HG02571 (cell line): ENCODE measurements around the gene ALDH6A1.
"Not testable (repeated sequence)": the region's sequence is repeated elsewhere in the genome, so short reads cannot be mapped to it uniquely, and the experiment has no call there.

Experiments
- ATAC-seq: cut with Tn5 transposase; IDR thresholded peaks from one replicate; pipeline ENCODE4 v1.9.1; 2021; ENCODE audit warnings: mild to moderate bottlenecking, moderate library complexity; ENCODE audit not compliant: unreplicated experiment

Gene ALDH6A1

DNA sequence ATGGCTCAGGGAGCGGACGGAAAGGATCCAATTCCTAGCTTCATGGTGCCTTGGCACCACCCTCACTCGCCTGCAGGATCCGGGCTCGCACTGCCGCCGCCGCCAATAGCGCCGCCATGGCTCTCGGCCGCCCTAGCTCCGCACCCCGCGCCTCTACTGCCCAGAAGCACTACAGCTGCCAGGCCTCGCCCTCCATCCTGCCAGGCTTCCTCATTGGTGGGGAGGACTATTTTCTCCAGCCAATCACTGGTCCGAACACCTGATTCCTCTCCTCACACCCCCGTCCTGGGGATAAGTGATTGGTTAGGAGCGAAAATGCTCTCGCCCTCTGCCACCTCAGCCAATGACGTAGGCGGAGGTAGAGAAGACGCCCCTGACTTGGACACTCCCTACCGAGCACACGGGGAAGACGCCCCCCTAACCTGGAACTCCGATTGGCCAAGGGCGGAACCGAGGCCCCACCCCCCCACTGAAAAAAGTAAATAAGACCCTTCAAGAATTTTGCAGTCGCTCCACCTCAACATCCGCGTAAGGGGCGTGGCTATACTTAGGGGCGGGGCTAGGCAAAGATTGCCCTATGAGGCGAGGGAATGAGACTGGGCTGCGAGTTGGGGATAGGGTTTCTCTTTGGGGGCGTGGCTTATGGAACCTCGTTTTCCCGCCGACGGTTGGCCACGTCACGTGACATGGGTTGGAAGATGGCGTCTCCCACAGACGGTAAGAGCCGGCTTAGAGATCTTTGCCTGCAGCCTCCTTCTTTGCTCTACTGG, at the start of gene ALDH6A1, which contains the start of gene LIN52:
TSS of gene ALDH6A1 (minus strand) at position 177 of the 770 bp plus-strand sequence. CDS start at position 118, 59 bp downstream.
TSS of gene LIN52 (plus strand) at position 680 of the 770 bp plus-strand sequence. CDS start at position 699, 19 bp downstream.
- peak; percentile 83 for ATAC-seq

DNA sequence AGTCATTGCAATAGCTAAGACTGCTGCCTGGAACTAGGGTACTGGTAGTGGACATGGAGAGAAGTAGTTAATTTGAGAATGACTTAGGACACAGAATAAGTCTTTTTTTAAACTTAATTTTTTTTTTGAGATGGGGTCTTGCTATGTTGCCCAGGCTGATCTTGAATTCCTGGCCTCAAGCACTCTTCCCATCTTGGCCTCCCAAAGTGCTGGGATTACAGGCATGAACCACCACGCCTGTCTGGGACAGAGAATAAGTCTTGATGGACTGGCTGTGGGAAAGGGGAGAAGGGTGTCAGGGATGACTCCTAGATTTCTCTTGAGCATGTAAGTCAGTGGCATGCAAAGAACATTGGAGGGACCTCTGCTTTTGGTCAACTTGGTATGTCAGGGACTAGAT, 43.4 kb upstream of the ALDH6A1 start:
- no peak for ATAC-seq

DNA sequence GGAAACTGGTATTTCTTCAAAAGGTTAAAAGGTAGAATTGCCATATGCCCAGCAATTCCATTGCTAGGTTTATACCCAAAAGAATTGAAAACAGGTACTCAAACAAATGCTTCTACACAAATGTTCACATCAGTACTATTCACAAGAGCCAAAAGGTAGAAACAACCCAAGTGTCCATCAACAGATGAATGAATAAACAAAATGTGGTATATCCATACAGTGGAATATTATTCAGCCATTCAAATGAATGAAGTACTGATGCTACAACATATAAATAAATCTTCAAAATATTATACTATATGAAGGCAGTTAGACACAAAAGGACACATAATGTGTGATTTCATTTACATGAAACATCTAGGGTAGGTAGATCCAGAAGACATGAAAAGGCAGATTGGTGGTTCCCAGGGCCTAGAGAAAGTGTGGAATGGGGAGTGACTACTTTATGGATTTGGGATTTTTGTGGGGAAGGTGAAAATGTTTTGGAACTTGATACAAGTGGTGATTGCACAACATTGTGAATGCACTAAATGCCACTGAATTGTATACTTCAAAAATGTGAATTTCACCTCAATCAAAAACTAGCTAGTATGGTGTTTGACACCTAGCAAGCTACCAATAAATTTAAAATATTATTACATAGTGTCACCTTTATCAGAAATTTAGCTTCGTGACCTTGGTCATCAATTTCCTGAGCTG, 42.2 kb upstream of the ALDH6A1 start:
- ATAC-seq: no peak

DNA sequence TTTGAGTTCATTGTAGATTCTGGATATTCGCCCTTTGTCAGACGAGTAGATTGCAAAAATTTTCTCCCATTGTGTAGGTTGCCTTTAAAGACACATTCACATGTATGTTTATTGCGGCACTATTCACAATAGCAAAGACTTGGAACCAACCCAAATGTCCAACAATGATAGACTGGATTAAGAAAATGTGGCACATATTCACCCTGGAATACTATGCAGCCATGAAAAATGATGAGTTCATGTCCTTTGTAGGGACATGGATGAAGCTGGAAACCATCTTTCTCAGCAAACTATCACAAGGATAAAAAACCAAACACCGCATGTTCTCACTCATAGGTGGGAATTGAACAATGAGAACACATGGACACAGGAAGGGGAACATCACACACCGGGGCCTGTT, 41.2 kb upstream of the ALDH6A1 start:
- not testable (repeated sequence) for ATAC-seq

DNA sequence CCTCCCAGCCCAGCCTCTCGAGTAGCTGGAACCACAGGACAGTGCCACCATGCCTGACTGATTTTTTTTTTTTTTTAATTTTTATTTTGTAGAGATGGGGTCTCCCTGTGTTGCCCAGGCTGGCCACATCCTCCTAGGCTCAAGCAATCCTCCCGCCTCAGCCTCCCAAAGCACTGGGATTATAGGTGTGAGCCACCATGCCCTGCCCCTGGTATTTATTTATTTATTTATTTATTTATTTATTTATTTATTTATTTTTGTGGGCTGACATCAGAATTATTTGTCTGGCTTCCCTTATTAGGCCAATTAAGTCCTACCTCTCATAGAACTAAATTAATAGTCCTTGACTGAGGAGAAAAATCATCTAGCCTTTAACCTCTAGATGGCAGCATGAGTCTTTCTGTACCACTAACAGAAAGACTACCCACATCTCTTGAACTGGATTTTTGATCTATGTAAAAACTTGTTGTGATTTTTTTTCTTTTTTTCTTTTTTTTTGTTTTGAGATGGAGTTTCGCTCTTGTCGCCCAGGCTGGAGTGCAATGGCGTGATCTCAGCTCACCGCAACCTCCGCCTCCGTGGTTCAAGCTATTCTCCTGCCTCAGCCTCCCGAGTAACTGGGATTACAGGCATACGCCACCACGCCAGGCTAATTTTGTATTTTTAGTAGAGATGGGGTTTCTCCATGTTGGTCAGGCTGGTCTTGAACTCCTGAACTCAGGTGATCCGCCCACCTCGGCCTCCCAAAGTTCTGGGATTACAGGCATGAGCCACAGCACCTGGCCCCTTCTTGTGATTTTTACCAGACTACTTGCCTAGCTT, 27.4 kb upstream of the ALDH6A1 start:
- not testable (repeated sequence) for ATAC-seq

DNA sequence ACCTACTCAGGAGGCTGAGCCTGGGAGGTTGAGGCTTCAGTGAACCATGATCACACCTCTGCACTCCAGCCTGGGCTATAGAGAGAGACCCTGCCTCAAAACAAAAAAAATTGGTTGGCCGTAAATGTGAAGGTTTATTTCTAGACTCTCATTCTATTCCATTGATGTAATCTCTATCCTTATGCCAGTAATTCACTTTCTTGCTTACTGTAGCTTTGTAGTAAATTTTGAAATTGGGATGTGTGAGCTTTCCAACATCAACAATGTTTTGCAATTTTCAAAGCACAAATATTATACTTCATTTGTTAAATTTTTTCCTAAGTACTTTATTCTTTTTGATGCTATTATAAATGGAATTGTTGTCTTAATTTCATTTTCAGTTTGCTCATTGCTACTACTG, 25.1 kb upstream of the ALDH6A1 start:
- ATAC-seq: no peak

DNA sequence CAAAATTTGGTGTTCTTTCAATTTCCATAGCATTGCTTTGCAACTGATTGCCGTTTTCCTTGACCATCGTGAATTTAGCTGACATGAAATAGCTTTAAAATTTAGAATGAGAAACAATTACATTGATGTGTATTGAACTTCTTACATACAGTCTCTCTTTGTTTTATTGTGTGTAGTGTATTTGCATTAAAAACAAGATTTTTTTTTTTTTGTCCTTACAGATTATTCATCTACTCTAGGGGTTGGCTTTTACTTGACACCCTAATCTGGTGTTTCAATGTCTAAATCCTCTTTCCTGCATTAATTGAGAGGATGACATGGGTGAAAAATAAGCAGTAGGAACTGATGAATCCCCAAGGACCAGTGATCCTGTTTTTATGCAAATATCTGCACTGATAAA, 21.1 kb upstream of the ALDH6A1 start:
- ATAC-seq: no peak

DNA sequence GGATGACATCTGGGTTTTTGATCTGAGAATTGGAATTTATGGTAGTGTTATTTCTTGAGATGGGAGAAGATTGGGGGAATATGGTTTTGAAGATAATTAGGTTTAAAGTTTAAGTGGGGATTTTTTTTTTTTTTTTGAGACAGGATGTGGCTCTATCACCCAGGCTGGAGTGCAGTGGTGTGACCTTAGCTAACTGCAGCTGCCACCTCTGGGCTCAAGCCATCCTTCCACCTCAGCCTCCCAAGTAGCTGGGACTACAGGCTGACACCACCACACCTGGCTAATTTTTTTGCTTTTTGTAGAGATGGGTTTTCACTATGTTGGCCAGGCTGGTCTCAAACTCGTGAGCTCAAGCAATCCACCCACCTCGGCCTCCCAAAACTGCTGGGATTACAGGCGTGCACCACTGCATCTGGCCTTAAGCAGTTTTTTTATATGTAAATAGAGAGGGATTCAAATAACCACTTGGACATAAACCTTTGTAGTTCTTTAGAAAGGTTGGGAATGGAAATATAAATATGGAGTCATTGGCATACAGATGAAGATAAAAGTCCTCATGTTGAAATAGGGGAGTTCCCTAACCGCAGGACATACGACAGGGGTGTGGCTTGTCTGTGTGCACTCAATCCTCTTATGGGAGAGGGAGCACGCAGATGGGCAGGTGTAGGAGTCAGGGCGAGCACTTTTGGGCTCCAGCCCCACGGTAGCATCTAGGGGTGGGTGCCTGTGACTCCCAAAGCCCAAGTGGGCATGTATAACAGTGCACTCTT, 5.2 kb upstream of the ALDH6A1 start:
- ATAC-seq: no peak

DNA sequence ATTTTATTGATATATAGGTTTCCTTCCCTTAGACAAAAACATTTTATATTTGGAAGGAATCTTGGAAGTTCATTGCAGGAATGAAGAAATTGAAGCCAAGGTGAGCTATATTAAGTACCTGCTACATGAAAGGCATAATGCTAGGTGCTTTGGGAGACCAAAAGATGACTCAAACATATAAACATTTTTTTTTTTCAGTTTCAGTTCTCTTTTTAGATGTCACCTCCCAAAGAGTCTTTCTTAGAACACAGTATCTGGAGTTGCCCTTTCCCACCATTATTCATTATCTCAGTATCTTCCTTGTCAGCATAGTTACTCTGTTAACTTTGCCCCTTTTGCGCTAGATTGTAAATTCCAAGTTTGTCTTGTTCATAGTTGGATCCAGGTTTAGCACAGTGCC, 1.6 kb upstream of the ALDH6A1 start:
- no peak for ATAC-seq

DNA sequence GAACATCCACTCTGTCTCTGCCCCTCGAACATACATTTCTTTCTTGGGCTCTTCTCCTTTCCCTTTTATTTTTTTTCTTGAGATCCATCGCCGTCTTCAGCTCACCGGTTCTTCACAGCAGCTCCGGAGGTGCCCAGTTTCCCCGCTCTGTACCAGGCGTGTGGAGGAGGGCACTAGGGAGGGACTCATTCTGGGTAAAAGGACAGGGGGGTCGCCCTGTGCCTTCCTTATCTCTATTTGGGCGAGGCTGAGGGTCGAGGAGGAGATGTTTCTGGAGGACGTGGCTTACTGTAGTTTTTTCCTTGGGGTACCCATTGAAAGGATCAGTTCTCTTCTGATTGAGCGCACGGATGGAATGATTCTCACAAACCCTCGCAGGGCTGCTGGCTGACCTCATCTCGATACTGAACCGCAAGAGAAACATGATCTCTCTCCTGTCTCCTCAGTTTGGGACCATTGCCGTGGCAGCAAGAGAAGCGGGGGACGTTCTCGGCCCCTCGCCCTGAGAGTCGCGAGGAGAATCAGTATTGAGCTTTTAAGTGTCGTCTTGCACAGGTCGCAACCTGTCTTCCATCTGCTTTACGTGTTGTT, 889 bp upstream of the ALDH6A1 start:
- ATAC-seq: peak; percentile 6

DNA sequence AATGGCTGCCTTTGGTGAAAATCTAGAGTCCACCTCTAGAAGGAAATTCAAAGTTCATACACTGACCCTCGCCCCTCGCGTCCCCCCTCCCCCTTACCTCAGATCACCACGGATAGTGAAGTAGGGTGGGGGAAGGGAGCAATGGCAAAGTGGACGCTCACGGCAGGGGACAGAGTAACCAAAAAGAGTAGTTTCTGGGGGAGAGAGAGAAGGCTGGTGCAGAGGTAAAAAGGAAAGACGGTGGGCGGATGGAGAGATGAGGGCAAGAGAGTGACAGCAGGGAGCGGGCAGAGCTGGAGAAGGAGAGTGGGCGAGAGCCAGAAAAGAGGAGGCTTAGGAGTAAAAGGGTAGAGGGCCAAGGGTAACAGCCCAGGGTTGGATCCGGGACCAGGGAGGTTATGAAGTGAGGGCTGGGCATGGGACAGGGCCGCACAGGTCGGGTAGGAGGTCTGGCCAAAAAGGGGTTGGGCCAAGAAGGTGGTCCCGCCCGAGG, 423 bp downstream of the ALDH6A1 start:
- no peak for ATAC-seq

DNA sequence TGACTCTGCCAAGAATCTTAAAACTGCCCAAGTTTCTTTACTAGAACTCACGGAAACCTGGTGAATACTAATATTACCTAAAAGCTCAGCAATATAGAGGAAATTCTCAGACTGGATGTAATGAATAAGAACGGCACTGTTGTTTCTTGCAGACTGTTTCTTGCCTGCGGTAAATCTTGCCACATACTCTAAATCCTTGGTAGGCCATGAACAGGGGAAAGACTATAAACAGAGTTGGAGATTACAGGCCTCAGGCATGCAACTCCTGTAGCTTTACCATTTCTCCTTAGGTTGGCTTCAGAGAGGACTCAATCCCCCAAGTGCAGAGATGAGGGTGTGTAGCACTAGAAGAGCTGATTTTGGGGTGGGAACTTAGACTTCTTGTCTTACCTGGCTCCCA, 1.1 kb downstream of the ALDH6A1 start:
- no peak for ATAC-seq

DNA sequence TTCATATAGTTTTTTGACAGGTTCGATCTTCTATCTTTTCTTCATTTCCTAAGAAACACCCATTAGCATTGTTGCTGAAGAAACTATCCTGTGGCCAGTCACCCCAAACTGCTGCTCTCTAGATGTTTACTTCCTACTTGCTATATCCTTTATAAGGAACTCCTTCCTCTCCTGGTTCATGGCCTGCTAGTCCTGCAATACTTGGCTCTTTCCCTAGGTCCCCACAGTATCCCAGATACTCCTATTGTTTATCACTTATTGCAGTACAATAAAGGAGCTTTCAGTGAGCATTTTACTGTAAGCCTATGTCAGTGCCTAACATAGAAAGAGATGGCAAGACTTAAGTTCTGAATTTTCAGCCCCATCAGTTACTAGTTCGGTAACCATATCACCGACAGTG, 2.8 kb downstream of the ALDH6A1 start:
- no peak for ATAC-seq

DNA sequence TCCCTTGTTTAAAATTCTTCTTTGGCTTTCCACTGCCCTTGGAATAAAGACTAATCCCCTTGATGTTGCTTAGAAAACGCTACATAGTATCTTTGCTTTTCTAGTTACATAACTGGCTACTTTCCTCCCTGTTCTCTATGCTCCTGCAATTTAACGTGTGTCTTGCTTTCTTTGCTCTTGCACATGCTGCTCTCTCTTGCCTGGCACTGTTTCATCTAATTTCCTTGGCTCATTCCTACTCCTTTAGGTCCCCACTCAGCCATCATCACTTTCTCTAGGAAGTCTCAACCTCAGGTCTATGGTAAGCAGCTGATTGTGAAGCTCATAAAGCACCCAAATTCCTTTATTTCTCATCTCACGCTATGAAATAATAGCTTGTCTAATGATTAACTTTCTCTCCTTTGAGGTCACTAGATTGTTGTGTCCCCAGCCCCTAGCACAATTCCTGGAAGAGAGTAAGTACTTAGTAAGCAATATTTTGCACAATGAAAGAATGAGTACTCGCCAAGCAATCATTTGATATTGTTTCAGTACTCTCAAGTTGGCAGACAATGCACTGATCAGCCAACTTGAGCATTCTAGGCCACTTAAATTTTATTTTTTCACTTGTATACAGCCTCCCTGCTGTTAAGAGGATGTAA, 3.3 kb downstream of the ALDH6A1 start:
- no peak for ATAC-seq

DNA sequence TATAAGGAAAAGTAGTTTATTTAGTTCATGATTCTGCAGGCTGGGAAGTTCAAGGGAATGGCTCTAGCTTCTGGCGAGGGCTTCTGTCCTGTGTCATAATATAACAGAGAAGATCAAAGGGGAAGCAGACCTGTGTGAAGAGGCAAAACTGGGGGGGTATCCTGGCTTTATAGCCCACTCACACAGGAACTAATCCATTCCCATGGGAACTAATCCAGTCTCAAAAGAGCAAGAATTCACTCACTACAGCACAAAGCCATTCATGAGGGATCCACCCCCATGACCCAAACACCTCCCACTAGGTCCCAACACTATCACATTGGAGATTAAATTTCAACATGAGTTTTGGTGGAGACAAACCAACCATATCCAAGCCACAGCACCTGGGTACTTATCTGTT, 6.9 kb downstream of the ALDH6A1 start:
- no peak for ATAC-seq

DNA sequence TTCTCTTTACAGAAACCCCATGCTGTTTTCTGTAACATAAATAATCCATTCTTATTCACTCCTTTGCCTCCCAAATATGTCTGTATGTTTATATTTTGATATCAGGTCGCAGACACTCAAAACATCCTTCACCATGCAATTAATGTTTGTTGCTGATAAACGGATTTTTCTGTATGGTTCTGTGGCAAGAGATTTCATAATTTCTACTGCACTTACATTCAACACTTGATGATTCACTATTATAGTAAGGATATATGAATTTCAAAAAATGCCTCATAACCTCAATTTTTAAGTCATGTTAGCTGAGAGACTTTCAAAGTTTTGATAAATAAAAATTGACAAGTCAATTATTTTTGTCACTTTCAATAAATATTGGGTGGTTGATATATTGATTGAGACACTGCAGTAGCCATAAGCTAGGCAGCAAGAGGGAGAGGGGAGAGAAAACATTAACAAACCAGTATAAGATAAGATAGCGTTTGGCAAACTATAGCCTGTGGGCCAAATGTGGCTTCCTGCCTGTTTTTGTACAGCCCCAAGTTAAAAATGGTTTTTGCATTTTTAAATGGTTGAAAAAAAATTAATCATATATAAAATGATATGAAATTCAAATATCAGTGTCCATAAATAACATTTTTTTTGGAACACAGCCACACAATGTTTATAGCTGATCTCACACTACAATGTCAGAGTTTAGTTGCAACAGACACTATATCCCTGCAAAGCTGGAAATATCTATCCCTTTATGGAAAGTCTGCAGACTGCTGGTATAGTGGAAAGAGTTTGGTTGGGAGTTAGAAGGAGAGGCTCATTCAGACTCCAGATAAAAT, 18.3 kb downstream of the ALDH6A1 start:
- ATAC-seq: no peak

DNA sequence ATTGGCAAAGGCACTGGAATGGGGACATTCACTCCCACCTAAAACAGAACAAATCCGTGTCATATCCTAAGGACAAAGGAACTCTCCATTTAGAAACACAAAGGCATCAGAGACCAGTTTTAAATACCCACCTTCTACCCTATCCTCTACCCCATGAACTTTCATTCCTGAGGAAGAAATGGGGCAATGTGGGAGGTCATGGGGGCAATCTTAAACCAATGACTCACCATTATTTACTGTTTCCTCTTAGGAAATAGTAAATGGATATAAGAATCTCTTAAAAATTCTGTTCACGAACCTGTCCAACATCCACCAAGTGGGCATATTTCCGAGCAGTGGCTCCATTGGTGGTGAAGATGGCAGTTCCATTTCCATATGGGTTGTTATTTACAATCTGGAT, 19.4 kb downstream of the ALDH6A1 start:
- ATAC-seq: no peak

DNA sequence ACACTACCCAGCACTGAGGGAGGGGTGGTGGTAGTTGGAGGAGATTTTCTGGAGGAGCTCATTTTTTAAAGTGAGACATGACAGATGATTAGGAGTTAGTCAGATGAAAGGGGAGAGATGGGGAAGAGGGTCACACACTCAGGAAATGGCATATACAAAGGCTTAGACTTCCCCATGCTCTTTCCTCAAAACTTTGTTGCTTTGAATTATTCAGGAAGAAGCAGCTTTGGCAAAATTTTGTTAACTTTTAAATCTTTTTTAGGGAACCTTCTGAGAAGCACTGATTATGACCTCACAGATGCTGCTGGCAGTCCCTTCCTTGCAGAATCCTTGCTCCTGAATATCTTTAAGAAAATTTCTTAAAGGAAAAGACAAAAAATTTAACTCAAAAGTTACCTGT, 19.8 kb downstream of the ALDH6A1 start:
- no peak for ATAC-seq

DNA sequence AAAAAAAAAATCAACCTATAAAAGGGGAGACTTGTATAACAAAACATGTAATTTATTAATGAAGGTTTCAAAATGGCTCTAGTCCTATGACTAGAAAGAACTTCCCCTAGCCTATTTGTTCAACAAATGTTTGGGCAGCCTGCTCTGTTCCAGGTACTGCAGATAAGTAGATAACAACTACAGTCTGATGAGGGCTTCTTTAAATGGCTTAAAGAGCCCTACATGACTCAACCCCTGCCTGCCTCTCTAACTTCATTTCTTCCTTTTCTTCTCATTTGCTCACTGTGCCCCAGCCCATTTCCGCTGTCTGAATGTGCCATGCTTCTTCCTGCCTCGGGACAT, 21.5 kb downstream of the ALDH6A1 start:
- ATAC-seq: no peak
